DMS153 (cell line): ENCODE measurements around the gene GPR61.

ENCODE experiments used
- DNase-seq: peaks from one replicate; lab custom pipeline; 2025; lab: John Stamatoyannopoulos, UW

GPR61 gene

GRCh38 chr1:109535971-109536491, 3.6 kb upstream of the GPR61 start:
- peak; percentile 20 for DNase-seq

DNA sequence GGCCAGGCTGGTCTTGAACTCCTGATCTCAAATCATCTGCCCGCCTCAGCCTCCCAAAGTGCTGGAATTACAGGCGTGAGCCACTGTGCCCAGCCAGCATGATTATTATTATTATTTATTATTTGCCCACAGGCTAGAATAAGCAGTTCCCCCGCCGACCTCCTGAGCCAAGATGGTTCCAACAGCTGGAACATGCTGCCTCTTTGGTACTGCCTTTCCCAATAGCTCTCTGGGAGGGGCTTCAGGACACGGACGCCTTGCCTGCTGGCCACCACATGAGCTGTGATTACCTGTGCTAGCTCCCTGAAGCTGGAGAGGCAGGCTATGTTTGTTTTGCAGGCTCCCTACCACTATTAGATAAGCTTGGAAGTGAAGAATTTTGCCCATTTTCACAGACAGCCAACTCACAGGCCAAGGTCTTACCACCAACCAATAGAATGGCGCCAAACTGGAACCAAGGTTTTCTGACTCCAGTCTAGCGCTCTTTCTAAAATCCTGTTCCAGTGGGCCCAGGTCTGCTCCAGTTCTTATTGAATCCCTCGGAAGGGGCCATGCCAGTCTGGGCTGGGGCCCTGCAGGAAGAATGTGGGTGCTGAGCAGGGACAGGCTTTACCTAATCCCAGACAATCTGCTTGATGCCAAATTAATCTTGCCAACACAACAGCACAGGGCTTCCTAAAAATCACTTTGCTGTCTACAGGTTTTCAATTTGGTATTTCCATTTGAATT, 2.1 kb upstream of the GPR61 start:
- DNase-seq, result no peak

GRCh38 chr1:109538827-109539555, 681 bp upstream of the GPR61 start:
- DNase-seq, result no peak

- no peak for DNase-seq
These were observed 1.4 kb downstream of the GPR61 start for GRCh38 chr1:109541102-109541501.

GRCh38 chr1:109542657-109543056, 3.0 kb downstream of the GPR61 start:
- DNase-seq, result no peak

GRCh38 chr1:109543283-109543987, 3.8 kb downstream of the GPR61 start:
- no peak for DNase-seq

- no peak for DNase-seq
These were observed 4.5 kb downstream of the GPR61 start for GRCh38 chr1:109543988-109544735.

DNA sequence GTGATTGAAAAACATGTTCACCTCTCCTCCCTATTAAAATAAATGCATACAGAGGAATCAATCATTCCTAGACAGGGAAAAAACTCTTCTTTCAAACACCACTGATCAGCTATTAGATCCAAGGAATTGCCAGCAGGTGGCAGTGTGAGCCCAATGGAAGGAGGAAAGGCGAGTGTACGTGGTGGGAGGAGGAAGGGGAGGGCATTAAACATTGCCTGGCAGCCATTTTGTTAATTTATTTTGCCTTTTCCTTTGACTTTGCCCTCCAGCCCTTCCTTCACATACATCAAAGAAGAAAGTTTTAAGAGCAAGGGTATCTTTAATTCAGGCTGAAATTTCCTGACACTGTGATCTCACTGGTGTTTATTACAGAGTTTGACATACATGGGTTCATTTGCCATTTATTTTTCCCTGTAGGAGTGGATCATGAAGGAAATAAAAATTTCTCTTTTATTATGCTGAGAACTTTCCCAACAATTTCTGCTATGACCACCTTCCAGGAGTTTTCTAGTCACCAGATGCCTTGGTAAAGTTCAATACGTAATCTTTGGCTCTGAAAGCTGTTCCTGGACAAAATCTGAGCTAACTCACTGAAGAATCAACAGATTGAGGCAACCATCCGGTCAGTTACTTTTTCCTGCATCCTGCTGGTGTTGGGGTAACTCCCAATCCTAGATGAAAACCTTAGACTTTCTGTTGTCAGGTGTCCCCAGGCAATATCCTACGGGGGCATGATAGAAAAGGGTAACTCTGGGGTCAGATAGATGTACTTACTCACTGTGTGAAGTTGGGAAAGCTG, 6.8 kb downstream of the GPR61 start:
- peak; percentile 80 for DNase-seq

GRCh38 chr1:109547463-109548320, 8.0 kb downstream of the GPR61 start:
- no peak for DNase-seq

- peak; percentile 90 for DNase-seq
These were observed 8.9 kb downstream of the GPR61 start, which contains the start of gene GNAI3 for GRCh38 chr1:109548321-109549267. Gene GNAI3, plus strand, starts transcription at chr1:109548615. Its CDS starts 106 bp downstream, at chr1:109548721.

DNA sequence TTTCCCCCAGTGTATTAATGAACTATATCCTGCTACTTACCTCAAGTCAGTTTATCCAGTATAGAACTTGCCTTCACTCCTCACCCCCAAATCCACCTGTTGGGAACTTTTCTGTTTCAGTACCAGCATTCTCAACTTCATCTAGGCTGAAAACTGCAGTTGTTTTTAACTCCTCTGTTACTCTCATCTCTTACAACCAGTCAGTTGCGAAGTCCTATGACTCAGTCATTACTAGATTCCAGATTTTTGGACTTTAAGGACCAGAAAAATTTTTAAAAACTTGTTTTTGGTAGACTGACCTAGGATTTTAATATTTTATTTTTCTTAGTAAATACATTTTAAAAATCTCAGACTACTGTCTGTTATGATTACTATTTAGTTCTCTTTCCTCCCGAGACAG, 16.9 kb downstream of the GPR61 start:
- no peak for DNase-seq

- DNase-seq, result no peak
These were observed 17.8 kb downstream of the GPR61 start for GRCh38 chr1:109557520-109557919.

DNA sequence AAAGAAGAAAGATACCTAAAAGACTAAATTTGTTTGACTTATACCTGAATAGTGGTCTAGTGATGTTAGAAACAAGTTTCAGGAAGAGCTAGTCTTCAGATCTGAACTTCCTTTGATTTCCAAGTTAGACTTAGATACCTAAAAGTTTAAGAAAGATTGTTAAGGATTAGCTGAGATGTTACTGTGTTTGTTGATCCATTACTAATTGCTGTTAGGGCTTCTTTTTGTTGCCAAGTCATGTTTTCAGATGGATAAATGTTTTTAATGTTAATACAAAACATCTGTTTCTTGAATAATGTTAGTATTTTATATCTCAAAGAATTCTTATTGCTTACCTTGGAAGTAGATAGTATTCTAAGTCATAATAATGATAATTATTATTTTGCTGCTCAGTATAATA, 20.3 kb downstream of the GPR61 start:
- no peak for DNase-seq

GRCh38 chr1:109564194-109564878, 24.7 kb downstream of the GPR61 start:
- no peak for DNase-seq

- no peak for DNase-seq
These were observed 25.6 kb downstream of the GPR61 start for GRCh38 chr1:109565241-109565640.

- no peak for DNase-seq
These were observed 27.3 kb downstream of the GPR61 start for GRCh38 chr1:109566982-109567381.

DNA sequence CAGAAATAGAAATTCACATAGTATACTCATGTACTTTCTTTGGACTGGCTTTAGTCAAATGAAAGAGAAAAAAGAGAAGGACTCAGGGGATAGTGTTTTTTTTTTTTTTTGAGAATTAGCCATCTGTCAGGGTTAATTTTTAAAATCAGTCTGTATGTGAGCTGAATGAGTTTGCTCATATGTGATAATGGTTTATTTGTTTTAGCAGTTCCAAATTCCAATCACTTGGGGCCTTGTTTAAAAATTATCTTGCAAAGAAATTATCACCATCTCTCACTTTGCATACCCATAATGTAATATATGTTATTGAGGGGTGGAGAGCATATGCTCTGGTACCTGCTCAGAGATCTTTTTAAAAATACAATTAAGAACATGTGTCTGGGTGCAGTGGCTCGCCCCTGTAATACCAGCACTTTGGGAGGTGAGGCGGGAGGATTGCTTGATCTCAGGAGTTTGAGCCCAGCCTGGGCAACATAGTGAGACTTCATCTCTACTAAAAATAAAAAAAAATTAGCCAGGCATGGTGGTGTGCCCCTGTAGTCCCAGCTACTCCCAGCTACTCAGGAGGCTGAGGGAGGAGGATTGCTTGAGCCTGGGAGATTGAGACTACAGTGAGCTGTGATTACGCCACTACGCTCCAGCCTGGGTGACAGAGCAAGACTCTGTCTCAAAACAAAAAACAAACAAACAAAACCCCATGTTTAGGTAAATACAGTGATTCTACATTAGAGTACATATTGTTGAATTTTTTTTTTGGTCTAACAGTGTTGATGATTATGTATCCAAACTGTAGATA, 28.4 kb downstream of the GPR61 start:
- DNase-seq, result no peak
